Activated CD4-positive, alpha-beta T cell treated with anti-CD3 and anti-CD28 coated beads for 36 hours (primary cell): ENCODE measurements around the gene ALPI. TPM values are rescaled to one million over a fixed set of nuclear protein-coding genes. Genes with fewer than 3 reads are reported as not detected.
A peak's percentile ranks its signal among the peaks of the same experiment; 100 is the strongest.

Experiments
- ATAC-seq: fragments of 200-7000 bp; cut with Tn5 transposase; one replicate; pipeline ENCODE4 v1.10.0; 2021; ENCODE audit warnings: mild to moderate bottlenecking, moderate library complexity
- CTCF ChIA-PET: fragments of 350-600 bp; sonication (Branson Sonifier 250); formaldehyde crosslinking; loops from one replicate; lab custom pipeline; 2021; ENCODE audit warnings: antibody characterized with exemption; lab: Charles Lee
- POLR2A ChIA-PET: fragments of 350-600 bp; sonication (Branson Sonifier 250); formaldehyde crosslinking; loops from one replicate; lab custom pipeline; 2021; ENCODE audit warnings: antibody characterized with exemption, inconsistent platforms; lab: Charles Lee
- DNase-seq: peaks from one replicate; pipeline ENCODE4 v3.0.0-alpha.2; 2020
- H3K27ac Mint-ChIP-seq: one replicate; pipeline ENCODE4 v1.8.0; 2021; ENCODE audit warnings: mixed read lengths
- H3K27me3 Mint-ChIP-seq: one replicate; pipeline ENCODE4 v1.8.0; 2021; ENCODE audit warnings: mixed read lengths
- H3K36me3 Mint-ChIP-seq: one replicate; pipeline ENCODE4 v1.8.0; 2021; ENCODE audit warnings: low read depth, mixed read lengths
- H3K4me1 Mint-ChIP-seq: one replicate; pipeline ENCODE4 v1.8.0; 2021; ENCODE audit warnings: mixed read lengths
- H3K4me3 Mint-ChIP-seq: one replicate; pipeline ENCODE4 v1.8.0; 2021; ENCODE audit warnings: mild to moderate bottlenecking, moderate library complexity, mixed read lengths
- H3K9me3 Mint-ChIP-seq: one replicate; pipeline ENCODE4 v1.8.0; 2021; ENCODE audit warnings: low read depth, mixed read lengths
- intact Hi-C, 2 experiments: fragments of 100-400 bp; cut with DNase I in 1 of 2; cut with micrococcal nuclease in 1 of 2; formaldehyde crosslinking; loops; one replicate each; pipeline versions ENCODE4 v1.14.2 to v1.15.1; 2022 to 2024; cut with DNase I, micrococcal nuclease
- total RNA-seq, 2 experiments: library from RNA; stranded (reverse); gene quantifications; one replicate each; pipeline ENCODE4 v1.2.3, GENCODE V29; 2021

Gene ALPI
- total RNA-seq, 2 experiments from 2014 or later, result not detected

DNA sequence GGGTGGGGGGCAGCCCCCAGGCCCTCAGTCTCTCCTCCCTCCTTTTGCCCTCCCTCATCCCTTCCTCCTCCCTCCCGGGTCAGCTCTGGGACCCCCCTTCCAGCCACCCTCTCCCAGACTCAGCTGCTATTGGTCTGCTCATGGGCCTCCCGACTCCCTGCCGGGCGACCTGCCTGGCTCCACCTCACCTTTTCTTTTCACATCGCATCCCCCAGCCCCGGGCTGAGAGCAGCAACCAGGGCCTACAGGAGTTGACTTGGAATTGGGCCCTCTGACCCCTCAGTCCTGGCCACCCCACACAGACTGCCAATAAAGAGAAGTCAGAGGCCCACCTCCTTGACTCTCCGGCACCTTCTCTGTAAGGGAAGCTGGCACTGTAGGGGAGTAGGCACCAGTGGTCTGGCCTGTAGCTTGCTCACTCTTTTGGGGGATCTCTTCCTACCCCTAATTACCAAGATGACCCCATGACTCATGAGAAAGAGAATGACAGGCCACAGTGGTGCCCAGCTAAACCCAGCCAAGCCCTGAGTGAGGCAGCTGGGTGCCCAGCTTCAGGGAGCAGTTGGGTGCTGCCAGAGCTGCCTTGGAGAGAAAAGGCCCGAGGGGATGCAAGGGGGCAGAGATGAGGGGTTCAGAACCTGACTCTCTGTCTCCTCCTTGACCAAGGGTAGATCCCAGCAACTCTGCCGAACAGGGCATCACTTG, 33.7 kb downstream of the ALPI start:
- Mint-ChIP-seq H3K36me3 (no peaks in the 10 kb centered on the region), H3K4me1 (peaks cover 3% of the 10 kb centered on the region), H3K27me3 (peaks cover 25% of the 10 kb centered on the region), H3K4me3 (no peak overlapping the region), H3K9me3 (no peaks in the 10 kb centered on the region), H3K27ac (no peak overlapping the region)
- DNase-seq (no peak), ATAC-seq (no peak)
- ChIA-PET CTCF (interaction anchor here (0.6 kb wide), 2 partner anchors 45 to 71 kb away, joined by 4 to 5 read pairs; no protein-coding TSS in a partner anchor), POLR2A (no interaction called here)
- intact Hi-C loops, result no loop called here

DNA sequence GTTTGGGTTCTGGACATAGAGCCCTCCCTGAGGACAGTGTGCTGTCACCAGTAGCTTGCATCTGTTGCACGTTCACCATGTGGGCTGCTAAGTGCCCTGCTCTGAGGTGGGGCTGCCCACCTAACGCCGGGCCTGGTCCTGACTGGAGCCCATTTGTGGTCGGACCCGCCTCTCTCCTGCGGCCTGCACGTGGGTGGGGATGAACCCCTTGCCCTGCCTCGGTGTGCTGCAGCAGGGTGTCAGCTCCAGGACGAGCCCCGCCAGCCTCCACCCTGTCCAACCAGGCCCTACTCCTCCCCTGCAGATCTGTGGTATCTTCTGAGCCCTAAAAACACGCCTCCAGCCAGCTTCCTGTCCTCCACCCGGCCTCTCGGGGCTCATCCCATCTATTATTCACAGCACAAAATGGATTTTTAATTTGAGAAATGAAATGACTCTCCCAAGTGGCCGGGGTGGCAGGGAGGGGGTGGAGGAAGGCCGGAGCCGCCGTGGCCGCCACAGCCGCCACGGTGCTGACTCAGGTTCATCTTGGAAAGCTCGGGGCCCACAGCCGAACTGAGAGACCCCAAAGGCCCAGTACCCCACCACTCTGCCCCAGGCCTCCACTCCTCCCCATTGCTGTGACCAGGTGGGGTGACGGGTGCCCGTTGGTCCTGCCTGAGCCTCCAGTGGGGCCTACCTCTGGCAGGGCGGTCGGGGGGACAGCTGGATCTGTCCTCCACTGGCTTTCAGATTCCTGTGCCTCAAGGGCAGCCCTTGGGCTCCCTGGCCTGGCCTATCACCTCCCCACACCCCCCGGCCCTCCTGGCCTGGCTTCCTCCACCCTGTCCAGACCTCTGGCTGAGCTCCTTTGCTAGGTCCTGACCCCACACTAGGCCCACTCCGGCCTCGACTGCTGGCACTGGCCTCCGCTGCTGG, 34.5 kb downstream of the ALPI start:
- H3K36me3 Mint-ChIP-seq, result no peaks in the 10 kb centered on the region
- peaks cover under 1% of the 10 kb centered on the region for H3K4me1 Mint-ChIP-seq
- peaks cover 18% of the 10 kb centered on the region for H3K27me3 Mint-ChIP-seq
- H3K9me3 Mint-ChIP-seq, result no peaks in the 10 kb centered on the region
- peak; percentile 2 for DNase-seq
- ChIA-PET CTCF (interaction anchor here (0.6 kb wide), 1 partner anchor 72 kb away, joined by 4 read pairs; no protein-coding TSS in a partner anchor), POLR2A (no interaction called here)
- H3K27ac Mint-ChIP-seq, result no peak overlapping the region
- ATAC-seq, result no peak
- intact Hi-C loops, result no loop called here
- no peak overlapping the region for H3K4me3 Mint-ChIP-seq

DNA sequence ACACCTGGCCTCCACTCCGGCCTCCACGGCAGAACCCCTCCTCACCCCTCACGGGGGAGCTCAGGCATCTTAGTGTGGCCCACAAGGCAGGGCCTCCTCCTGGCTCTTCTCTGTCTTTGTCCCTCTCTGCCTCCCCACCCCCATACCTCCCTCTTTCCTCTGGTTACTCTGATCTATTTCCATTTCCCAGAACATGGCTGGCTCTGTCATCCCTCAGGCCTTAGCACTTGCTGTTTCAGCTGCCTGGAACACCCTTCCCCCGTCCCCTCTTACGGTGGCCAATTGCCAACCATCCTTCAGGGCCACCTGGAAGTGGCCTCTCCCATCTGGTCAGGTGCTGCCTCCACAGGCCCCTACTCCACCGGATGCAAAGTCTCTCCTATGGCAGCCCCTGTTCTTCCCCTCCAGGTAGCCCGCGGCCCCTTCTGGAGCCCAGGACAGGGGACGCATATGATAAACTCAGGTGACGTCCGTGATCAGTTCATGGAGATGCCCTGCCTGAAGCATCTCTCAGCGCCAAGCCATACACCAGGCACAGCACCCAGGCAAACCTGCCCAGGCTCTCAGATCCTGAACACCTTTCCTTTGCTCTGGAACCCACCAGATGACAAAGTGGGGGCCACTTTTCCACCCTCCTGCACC, 35.3 kb downstream of the ALPI start:
- CTCF ChIA-PET, result no interaction called here
- ATAC-seq (no peak), DNase-seq (peak; percentile 3)
- intact Hi-C loops, result no loop called here
- Mint-ChIP-seq H3K9me3 (no peaks in the 10 kb centered on the region), H3K27ac (no peak overlapping the region), H3K27me3 (peaks cover 18% of the 10 kb centered on the region), H3K4me1 (no peaks in the 10 kb centered on the region), H3K36me3 (no peaks in the 10 kb centered on the region), H3K4me3 (no peak overlapping the region)
- POLR2A ChIA-PET, result no interaction called here

DNA sequence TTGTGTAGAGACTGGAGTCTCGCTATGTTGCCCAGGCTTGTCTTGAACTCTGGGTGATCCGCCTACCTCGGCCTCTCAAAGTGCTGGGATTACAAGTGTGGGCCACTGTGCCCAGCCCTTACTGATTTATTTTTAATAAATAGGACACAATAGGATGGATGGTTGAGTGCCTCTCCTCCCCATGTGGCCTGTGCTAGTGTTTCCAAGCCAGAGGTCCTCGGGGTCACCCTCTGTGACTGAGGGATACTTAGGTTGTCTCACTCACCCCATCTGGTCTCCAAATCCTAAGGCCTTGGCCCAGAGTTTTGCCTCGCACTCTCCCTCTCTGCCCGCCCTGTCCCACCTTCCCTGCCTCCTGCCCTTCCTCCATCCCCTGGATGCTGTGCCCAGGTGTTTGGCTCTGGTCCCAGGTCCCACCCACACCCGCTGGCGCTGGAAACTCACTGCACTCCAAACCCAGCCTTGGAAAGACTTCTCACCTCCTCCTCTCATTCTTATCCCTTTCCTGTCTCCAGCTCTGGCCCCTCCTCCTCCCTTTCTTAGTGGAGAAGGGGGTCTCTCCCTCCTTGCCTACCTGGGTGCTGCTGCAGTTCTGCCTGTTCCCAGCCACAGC, 36.4 kb downstream of the ALPI start:
- peak; percentile 0 for DNase-seq
- intact Hi-C loops, result no loop called here
- POLR2A ChIA-PET, result no interaction called here
- CTCF ChIA-PET, result no interaction called here
- Mint-ChIP-seq H3K36me3 (no peaks in the 10 kb centered on the region), H3K27me3 (peaks cover 15% of the 10 kb centered on the region), H3K4me1 (no peaks in the 10 kb centered on the region), H3K27ac (no peak overlapping the region), H3K4me3 (no peak overlapping the region), H3K9me3 (no peaks in the 10 kb centered on the region)
- ATAC-seq, result no peak

DNA sequence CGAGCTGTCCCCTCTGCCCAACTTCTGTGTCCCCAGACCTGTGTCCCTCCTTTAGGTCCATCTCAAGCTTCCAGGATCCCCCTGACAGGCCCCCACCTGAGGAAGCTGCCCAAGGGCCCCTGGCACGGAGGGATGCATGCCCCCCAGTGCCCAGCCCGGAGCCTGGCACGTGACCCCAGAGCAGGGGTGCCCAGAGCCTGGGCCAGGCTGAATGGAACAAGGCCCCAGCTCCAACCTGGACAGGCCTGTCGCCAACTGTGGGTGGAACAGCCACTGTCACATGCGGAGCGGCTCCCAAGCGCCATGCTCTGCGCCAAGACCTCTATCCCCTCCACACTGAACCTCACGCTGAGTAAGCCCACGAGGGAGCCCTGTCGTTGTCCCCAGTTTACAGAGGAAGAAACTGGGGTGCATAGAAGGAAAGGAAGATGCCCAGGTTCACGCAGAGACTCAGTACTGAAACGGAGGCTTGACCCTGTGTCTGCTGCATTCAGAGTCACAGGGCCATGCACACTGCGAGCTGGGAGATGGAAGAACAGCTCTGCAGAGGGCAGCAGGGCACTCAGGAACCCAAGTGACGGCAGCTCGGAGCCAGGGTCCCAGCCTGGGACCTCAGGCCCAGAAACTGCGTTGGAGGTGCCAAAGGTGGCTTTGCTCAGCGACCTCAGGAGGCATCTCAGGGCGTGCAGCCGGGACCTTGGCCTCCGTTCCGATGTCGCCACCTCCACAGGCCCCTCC, 37.2 kb downstream of the ALPI start:
- H3K27ac Mint-ChIP-seq, result no peak overlapping the region
- POLR2A ChIA-PET, result no interaction called here
- intact Hi-C loops, result no loop called here
- no peaks in the 10 kb centered on the region for H3K9me3 Mint-ChIP-seq
- H3K4me1 Mint-ChIP-seq, result no peaks in the 10 kb centered on the region
- peaks cover 13% of the 10 kb centered on the region for H3K27me3 Mint-ChIP-seq
- no peaks in the 10 kb centered on the region for H3K36me3 Mint-ChIP-seq
- DNase-seq, result no peak
- ATAC-seq, result no peak
- H3K4me3 Mint-ChIP-seq, result no peak overlapping the region
- CTCF ChIA-PET, result no interaction called here

DNA sequence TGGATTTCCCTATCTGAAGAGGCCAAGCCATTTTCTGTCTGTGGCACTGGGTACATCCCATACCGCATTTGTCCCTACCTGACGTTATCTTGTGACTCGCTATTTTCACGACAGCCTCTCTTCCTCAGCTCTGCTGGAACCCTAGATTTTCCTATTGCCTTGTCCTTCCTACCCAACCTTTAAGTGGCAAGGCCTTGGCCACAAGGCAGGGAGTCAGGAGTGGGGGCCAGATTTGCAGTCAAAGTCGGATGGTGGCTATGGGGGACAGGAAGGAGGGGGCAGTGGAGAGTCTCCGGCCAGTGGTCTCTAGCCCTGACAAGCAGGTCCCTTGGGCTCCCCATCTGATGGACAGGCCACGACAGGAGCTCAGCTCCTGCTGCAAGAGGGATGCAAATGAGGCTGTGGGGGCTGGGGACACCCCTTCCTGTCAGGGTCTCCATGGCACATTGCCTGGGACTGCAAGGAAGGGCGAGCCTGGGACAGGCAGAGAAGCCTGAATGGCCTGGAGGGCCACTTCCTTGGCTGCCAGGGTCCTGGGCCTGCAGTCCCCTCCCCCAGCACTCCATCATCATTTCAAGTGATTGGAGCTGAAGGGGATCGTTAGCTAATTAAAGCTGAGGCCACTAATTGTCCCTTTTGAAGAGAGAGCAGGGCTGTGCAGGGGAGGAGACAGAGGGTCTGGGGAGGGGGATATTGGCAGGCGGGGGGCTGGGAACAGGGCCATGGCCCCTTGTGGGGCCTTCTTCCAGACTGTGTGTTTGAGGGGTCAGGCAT, 37.9 kb downstream of the ALPI start:
- no peak for ATAC-seq
- ChIA-PET POLR2A (no interaction called here), CTCF (interaction anchor here (0.6 to 0.9 kb wide), 2 partner anchors 27 to 568 kb away, joined by 3 read pairs; partner anchors contain the start of gene NPPC)
- no peaks in the 10 kb centered on the region for H3K9me3 Mint-ChIP-seq
- H3K27ac Mint-ChIP-seq, result no peak overlapping the region
- H3K4me1 Mint-ChIP-seq, result no peaks in the 10 kb centered on the region
- intact Hi-C loops, result no loop called here
- H3K4me3 Mint-ChIP-seq, result no peak overlapping the region
- DNase-seq, result no peak
- no peaks in the 10 kb centered on the region for H3K36me3 Mint-ChIP-seq
- H3K27me3 Mint-ChIP-seq, result peaks cover 10% of the 10 kb centered on the region

DNA sequence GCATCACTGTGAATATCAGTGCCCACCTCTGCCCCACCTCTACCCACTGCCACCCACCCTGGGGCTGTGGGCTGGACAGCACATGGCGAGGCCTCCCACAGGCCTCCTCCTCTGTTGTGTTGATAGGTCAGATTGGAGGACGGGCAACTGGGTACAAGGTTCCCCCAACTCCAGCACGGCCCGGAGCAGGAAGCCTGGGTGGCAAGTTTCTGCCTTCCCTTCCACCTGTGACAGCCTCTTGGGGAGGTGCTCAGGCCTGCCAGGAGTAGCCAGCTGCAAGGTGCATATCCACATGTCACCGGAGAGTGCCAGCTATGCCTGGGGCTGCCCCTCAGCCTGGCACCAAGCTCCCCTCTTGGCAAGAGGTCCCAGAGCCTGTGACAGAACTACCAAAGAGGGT, 38.6 kb downstream of the ALPI start:
- DNase-seq (no peak), ATAC-seq (no peak)
- no peaks in the 10 kb centered on the region for H3K4me1 Mint-ChIP-seq
- no peaks in the 10 kb centered on the region for H3K36me3 Mint-ChIP-seq
- H3K9me3 Mint-ChIP-seq, result no peaks in the 10 kb centered on the region
- POLR2A ChIA-PET, result no interaction called here
- CTCF ChIA-PET, result interaction anchor here (0.6 to 0.9 kb wide), 2 partner anchors 27 to 568 kb away, joined by 3 read pairs; partner anchors contain the start of gene NPPC
- no peak overlapping the region for H3K4me3 Mint-ChIP-seq
- peaks cover 6% of the 10 kb centered on the region for H3K27me3 Mint-ChIP-seq
- intact Hi-C loops, result no loop called here
- H3K27ac Mint-ChIP-seq, result no peak overlapping the region

DNA sequence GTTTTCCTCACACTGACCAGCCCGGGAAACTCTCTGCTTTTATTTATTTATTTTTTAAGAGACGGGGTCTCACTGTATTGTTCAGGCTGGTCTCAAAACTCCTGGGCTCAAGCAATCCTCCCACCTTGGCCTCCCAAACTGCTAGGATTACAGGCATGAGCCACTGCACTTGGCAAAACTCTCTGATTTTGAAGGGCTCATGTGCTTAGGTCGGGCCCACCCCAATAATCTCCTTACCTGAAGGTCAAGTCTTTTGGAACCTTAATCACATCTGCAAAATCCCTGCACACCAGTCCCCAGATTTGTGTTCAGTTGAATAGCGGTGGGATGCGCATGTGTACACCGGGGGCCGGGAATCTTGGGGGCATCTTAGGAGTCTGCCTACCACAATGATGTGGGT, 39.3 kb downstream of the ALPI start:
- Mint-ChIP-seq H3K4me1 (no peaks in the 10 kb centered on the region), H3K4me3 (no peak overlapping the region), H3K27ac (no peak overlapping the region), H3K27me3 (peaks cover 4% of the 10 kb centered on the region), H3K9me3 (no peaks in the 10 kb centered on the region), H3K36me3 (no peaks in the 10 kb centered on the region)
- ATAC-seq (no peak), DNase-seq (no peak)
- intact Hi-C loops, result no loop called here
- POLR2A ChIA-PET, result no interaction called here
- CTCF ChIA-PET, result no interaction called here

DNA sequence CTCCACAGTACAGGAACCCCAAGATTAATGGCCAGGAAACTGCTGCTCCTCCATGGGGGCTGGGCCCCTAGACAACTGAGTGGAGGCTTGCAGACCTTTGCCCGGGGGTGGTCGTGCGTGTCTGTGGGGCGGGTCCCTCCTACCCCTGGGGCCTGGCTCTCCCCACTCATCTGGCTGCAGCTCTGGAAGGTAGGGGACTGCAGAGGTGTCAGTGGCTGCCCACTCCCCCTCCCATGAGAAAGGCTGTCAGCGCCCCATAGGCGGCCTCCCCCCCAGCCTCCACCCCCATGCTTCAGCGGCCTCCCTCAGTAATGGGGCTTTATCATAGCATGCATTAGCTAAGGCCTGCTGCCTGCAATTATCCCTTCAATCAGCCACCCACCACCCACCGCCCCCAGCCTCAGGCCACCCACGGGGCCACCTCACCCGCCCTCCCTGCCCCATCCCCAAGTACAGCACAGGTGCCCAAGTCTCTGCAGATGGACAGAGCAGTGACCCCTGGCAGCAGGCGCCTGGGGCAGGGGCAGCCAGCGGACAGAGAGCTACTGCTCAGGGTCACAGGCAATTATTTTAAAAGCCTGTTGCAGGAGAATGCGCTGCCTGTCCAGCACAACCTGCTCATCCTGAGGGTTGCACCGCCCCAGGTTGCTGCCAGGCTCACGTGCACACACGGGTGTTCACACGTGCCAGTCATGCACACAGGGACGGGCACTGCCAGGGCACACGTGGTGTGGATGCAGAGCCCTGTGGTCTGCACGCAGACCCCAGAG, 40.7 kb downstream of the ALPI start:
- Mint-ChIP-seq H3K27me3 (peaks cover 3% of the 10 kb centered on the region), H3K36me3 (no peaks in the 10 kb centered on the region), H3K4me1 (no peaks in the 10 kb centered on the region), H3K27ac (no peak overlapping the region), H3K9me3 (no peaks in the 10 kb centered on the region), H3K4me3 (no peak overlapping the region)
- intact Hi-C loops, result no loop called here
- ATAC-seq (no peak), DNase-seq (no peak)
- POLR2A ChIA-PET, result interaction anchor here (0.6 kb wide), 1 partner anchor 385 kb away, joined by 3 read pairs; no protein-coding TSS in a partner anchor
- CTCF ChIA-PET, result interaction anchor here (0.7 kb wide), 1 partner anchor 283 kb away, joined by 3 read pairs; no protein-coding TSS in a partner anchor

DNA sequence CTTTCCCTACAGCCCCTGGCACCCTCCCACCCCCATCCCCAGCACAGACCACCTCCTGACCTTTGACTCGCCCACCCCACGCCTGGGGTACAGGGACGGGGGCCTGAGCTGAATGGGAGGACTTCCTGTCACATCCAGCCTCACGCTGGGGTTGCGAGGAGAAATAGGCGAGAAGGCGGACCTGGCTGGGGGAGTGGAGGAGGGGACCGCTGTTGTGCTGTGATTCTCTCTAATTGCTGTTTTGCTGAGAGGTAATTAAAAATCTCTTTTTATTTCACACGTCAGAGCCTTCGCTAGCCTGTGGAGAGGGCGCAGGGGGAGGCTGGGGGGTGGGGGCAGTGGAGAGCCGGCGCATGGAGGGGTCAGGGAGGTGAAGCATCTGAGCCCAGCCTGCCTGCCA, 41.4 kb downstream of the ALPI start:
- no peaks in the 10 kb centered on the region for H3K36me3 Mint-ChIP-seq
- no peak overlapping the region for H3K27ac Mint-ChIP-seq
- ATAC-seq (no peak), DNase-seq (no peak)
- intact Hi-C loops, result no loop called here
- H3K4me1 Mint-ChIP-seq, result peaks cover under 1% of the 10 kb centered on the region
- ChIA-PET CTCF (no interaction called here), POLR2A (no interaction called here)
- H3K9me3 Mint-ChIP-seq, result no peaks in the 10 kb centered on the region
- no peak overlapping the region for H3K4me3 Mint-ChIP-seq
- H3K27me3 Mint-ChIP-seq, result peaks cover 4% of the 10 kb centered on the region
